DND-41 (cell line): ENCODE measurements around the gene SOWAHA.

Source experiments
- ATAC-seq: fragments of 200-7000 bp; cut with Tn5 transposase; 3 replicates; pipeline ENCODE4 v1.9.1; 2021; ENCODE audit warnings: low read depth; ENCODE audit not compliant: insufficient read depth
- DNase-seq: peaks from one replicate; pipeline ENCODE4 v3.0.0-alpha.2; 2020
- H2AFZ ChIP-seq: 2 replicates; pipeline ENCODE4 v1.6.0; 2012; ENCODE audit warnings: low read depth, low read length
- H3K27ac ChIP-seq: 2 replicates; pipeline ENCODE4 v1.5.1; 2012; ENCODE audit warnings: low read length, inconsistent platforms
- H3K27me3 ChIP-seq: fragments of 200-600 bp; sonication (generic); 2 replicates; pipeline ENCODE4 v1.6.0; 2012; ENCODE audit warnings: low read length, mild to moderate bottlenecking, inconsistent platforms; ENCODE audit not compliant: insufficient read depth, poor library complexity
- H3K36me3 ChIP-seq: 2 replicates; pipeline ENCODE4 v1.5.1; 2012; ENCODE audit warnings: low read length, inconsistent platforms; ENCODE audit not compliant: insufficient read depth
- H3K4me1 ChIP-seq: 2 replicates; pipeline ENCODE4 v1.5.1; 2012; ENCODE audit warnings: mild to moderate bottlenecking, low read length; ENCODE audit not compliant: insufficient read depth
- H3K4me2 ChIP-seq: 2 replicates; pipeline ENCODE4 v1.6.0; 2012; ENCODE audit warnings: mild to moderate bottlenecking, moderate library complexity, low read length, inconsistent platforms; ENCODE audit not compliant: insufficient read depth
- H3K4me3 ChIP-seq, 2 experiments: fragments of 200-600 bp in 1 of 2; shearing (Covaris generic) in 1 of 2; 2 replicates each; pipeline ENCODE4 v1.5.1; 2012 to 2016; ENCODE audit warnings: inconsistent platforms in 2 of 2, low read length in 2 of 2, mild to moderate bottlenecking in 2 of 2, low read depth in 1 of 2, moderate library complexity in 1 of 2
- H3K79me2 ChIP-seq: 2 replicates; pipeline ENCODE4 v1.6.0; 2012; ENCODE audit warnings: low read length, inconsistent platforms; ENCODE audit not compliant: insufficient read depth
- H3K9ac ChIP-seq: 2 replicates; pipeline ENCODE4 v1.6.0; 2012; ENCODE audit warnings: low read depth, mild to moderate bottlenecking, inconsistent platforms, low read length, moderate library complexity
- H3K9me3 ChIP-seq: 2 replicates; pipeline ENCODE4 v1.5.1; 2012; ENCODE audit warnings: low read length, moderate library complexity, mild to moderate bottlenecking, inconsistent platforms; ENCODE audit not compliant: insufficient read depth, severe bottlenecking
- H4K20me1 ChIP-seq: 2 replicates; pipeline ENCODE4 v1.6.0; 2012; ENCODE audit warnings: low read length; ENCODE audit not compliant: insufficient read depth
- EZH2 ChIP-seq: IDR thresholded peaks from 3 replicates; pipeline ENCODE4 v1.6.1; 2012; ENCODE audit warnings: borderline replicate concordance, low read depth, mild to moderate bottlenecking, moderate library complexity, low read length, inconsistent platforms; ENCODE audit not compliant: severe bottlenecking
- TF ChIP-seq, protein P1 (sequence below): IDR thresholded peaks from 2 replicates; pipeline ENCODE4 v1.5.1; 2012; ENCODE audit warnings: borderline replicate concordance, low read length, moderate library complexity, mild to moderate bottlenecking; ENCODE audit not compliant: poor library complexity, severe bottlenecking; ENCODE audit errors: extremely low read depth

SOWAHA gene

DNA sequence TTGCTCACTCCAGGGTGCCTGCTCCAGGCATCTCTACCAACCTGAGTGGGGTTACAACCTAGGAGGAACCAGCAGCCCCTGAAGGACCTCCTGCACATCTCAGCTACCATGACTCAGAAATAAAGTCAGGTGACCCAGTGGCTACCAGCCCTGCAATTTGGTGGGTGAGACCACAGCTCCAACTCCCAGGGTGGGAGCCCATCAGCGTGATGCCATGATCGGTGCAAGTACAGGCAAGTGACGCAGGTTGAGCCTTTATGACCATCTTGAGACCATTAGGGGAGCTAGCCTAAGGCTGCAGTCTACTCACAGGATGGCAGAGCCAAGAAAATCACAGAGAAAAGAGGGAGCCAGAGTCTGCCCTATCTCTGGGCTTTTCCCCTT, 44.6 kb upstream of the SOWAHA start:
- Histone ChIP-seq H2AFZ (no peak overlapping the region), H3K36me3 (peaks cover 17% of the 10 kb centered on the region), H3K4me2 (no peak overlapping the region), H3K4me3 (no peak overlapping the region), H4K20me1 (peaks cover 48% of the 10 kb centered on the region), H3K27me3 (no peaks in the 10 kb centered on the region), H3K9ac (no peak overlapping the region), H3K4me1 (no peaks in the 10 kb centered on the region; the same call in 1 of the 2 replicates), H3K9me3 (no peaks in the 10 kb centered on the region), H3K79me2 (peaks cover 30% of the 10 kb centered on the region), H3K27ac (no peak overlapping the region)
- DNase-seq: no peak
- ATAC-seq: no peak
- TF ChIP-seq, protein P1, sequence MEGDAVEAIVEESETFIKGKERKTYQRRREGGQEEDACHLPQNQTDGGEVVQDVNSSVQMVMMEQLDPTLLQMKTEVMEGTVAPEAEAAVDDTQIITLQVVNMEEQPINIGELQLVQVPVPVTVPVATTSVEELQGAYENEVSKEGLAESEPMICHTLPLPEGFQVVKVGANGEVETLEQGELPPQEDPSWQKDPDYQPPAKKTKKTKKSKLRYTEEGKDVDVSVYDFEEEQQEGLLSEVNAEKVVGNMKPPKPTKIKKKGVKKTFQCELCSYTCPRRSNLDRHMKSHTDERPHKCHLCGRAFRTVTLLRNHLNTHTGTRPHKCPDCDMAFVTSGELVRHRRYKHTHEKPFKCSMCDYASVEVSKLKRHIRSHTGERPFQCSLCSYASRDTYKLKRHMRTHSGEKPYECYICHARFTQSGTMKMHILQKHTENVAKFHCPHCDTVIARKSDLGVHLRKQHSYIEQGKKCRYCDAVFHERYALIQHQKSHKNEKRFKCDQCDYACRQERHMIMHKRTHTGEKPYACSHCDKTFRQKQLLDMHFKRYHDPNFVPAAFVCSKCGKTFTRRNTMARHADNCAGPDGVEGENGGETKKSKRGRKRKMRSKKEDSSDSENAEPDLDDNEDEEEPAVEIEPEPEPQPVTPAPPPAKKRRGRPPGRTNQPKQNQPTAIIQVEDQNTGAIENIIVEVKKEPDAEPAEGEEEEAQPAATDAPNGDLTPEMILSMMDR: no peak
- no peak for TF ChIP-seq EZH2

DNA sequence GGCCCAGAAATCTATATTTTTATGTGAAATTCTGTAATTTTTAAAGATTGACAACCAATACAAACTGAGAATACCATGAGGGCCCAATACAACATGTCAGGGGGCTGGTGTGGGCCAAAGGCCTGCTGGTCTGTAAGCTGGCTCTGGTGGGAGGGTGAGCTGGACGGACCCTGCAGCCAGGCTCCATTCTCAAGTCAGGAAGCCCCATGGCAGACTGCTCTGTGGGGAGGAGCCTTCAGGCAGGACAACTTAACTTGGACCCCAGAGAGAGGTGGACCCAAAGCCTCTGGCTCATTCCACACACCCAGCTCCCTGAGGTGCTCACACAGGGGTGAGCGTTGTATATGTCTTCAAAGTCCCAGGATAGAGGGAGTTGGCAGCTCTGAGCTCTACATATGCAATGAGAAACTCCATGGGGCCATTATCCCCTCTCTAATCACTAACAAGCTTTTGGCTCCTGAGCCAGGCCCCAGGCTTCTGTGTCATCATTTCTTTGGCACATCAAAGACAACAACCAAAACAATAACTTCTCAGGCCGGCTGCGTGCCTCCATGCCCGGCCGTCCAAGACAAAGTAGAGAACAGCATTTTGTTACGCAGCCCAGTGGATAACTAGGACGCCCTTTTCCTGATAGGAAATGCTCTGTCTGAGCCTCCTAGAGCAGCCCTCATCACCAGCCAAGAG, 42.5 kb upstream of the SOWAHA start:
- Histone ChIP-seq H3K79me2 (peaks cover 43% of the 10 kb centered on the region), H3K9me3 (no peaks in the 10 kb centered on the region), H3K27me3 (no peaks in the 10 kb centered on the region), H3K36me3 (no peaks in the 10 kb centered on the region), H2AFZ (no peak overlapping the region), H3K27ac (no peak overlapping the region), H3K4me3 (no peak overlapping the region), H3K9ac (no peak overlapping the region), H4K20me1 (peaks cover 54% of the 10 kb centered on the region), H3K4me2 (no peak overlapping the region), H3K4me1 (peaks cover 7% of the 10 kb centered on the region)
- no peak for TF ChIP-seq EZH2
- TF ChIP-seq, protein P1: no peak
- DNase-seq (no peak), ATAC-seq (no peak)

- no peak for ATAC-seq
- DNase-seq: no peak
- Histone ChIP-seq H3K36me3 (no peaks in the 10 kb centered on the region), H3K9ac (no peak overlapping the region), H4K20me1 (peaks cover 46% of the 10 kb centered on the region; the same call in 1 of the 2 replicates), H3K27me3 (no peaks in the 10 kb centered on the region), H3K4me2 (no peak overlapping the region), H2AFZ (no peak overlapping the region), H3K4me3 (no peak overlapping the region), H3K79me2 (peaks cover 51% of the 10 kb centered on the region), H3K9me3 (no peaks in the 10 kb centered on the region), H3K4me1 (peaks cover 17% of the 10 kb centered on the region), H3K27ac (no peak overlapping the region)
- TF ChIP-seq EZH2: no peak
- TF ChIP-seq, protein P1: no peak
Measured at GRCh38 chr5:132771503-132771998, 41.6 kb upstream of the SOWAHA start.
